ENCODE data around the gene PLAAT5.
"Not testable (repeated sequence)": the region's sequence is repeated elsewhere in the genome, so short reads cannot be mapped to it uniquely, and the experiment has no call there.

The PLAAT5 gene

DNA sequence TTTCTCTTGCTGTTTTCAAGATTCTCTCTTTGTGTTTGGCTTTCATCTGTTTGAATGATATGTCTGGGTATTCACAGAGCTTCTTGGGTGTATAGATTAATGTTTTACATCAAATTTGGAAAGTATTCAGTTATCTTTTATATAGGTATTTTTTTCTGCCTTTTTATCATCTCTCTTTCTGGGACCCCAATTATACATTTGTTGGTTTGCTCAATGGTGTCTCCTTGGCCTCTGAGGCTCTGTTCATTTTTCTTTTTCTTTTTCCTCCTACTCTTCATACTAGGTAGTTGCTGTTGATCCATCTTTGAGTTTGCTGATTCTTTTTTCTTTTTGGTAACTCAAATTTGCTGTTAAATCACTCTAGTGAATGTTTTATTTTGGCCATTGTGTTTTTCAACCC is 14.3 kb downstream of the PLAAT5 start:
- DNase-seq: no peak

DNA sequence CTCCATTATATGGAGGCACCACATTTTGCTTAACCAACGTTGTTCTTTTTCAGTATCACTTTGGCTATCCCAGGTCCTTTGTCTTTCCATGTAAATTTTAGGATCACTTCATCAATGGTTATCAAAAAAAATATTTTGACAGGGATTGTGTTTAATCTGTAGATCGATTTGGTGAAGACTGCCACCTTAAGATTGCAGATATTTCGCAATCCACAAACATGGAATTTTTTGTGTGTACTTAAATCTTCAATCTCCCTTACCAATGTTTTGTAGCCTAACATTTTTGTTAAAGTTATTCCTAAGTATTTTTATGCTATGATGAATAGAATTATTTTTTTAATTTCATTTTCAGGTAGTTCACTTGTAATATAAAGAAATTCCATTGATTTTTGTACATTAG is 18.6 kb downstream of the PLAAT5 start:
- DNase-seq: no peak

DNA sequence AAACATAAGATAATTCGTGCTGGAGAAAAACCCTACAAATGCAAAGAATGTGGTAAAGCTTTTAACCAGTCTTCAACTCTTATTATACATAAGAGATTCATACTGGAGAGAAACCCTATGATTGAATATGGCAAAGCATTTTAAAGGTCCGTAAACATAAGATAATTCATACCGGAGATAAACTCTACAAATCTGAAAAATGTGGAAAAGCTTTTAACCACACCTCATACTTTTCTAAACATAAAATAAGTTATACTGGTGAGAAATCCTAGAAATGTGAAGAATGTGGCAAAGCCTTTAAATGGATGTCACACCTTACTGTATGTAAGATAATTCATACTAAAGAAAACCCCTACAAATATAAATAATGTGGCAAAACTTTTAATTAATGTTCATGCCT is 20.7 kb downstream of the PLAAT5 start:
- no peak for DNase-seq

DNA sequence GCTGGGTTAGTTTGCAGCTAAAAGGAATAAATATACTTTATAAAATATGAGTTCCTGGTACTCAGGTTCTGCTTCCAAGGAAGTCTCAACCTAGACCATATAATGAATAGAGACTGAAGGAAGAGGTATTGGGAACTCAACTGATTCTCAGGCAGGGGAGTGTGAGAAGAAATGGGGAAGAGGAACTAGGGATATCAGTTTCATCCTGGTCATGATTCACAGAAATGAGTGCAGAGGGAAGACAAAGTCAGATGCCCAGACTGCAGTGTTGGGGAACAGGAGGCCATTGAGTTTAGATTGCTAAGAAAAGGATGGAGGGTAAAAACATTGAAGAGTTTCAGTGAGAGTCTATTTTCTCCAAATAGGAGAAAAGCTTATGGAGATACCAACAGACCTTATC is 28.8 kb downstream of the PLAAT5 start:
- DNase-seq: no peak

DNA sequence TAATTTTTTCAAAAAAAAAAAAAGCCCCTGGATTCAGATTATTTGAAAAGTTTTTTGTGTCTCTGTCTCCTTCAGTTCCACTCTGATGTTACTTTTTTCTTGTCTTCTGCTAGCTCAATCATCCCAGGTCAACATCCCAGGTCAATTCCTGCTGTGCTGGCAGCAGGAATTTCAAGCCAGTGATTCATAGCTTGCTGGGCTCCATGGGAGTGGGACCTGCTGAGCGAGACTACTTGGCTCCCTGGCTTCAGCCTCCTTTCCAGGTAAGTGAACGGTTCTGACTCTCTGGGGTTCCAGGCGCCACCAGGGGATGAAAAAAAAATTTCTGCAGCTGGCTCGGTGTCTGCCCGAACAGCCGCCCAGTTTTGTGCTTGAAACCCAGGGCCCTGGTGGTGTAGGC is 31.4 kb downstream of the PLAAT5 start:
- no peak for DNase-seq

DNA sequence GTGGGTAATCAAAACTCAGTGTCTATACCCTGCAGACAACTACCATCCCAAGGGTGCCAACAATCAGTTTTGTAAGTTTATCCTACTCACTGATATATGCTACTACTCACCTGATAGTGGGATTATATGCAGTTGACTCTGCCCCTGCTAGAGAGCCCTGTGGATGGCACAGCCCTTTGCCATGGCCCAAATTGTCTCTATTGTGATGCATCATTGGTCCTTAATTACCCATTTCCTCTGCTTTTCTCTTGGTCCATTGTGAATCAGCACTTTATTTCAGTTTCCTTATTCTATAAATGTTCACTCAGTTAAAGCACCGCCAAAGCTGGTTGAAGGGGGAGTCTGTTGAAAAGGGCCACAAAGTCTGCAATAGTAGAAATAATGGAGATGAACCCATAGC is 42.3 kb downstream of the PLAAT5 start:
- DNase-seq: no peak

DNA sequence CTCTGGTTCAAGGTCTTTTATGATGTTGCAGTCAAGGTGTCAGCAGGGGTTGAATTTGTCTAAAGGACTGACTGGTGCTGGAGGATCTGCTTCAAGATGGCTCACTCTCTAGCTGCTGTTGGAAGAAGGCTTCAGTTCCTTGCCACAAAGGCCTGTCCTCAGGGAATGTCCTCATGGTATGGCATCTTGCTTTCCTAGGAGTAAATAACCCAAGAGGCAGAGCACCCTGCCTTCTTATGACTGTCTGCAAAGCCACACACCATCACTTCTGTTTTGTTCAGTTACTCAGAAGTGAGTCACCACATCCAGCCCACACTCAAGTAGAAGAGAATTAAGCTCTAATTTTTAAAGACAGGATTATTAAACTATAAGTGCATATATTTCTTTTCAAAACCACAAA is 45.2 kb downstream of the PLAAT5 start:
- no peak for DNase-seq

DNA sequence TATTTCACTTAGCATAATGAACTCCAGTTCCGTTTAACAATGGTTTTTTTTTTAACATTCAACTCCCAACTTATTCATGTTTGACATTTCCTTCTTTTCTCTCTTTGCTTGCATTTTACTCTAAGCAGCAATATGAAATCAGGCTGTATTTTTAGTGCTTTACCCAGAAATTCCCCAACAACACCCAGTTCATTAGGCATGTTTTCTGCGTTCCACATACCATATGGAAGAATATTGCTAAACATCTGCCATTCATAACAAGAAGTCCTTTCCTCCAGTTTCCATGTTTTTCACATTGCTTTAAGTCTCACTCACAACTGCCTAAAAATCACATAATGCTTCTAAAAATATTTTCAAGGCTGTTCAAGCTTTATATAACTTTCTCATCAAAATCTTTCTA is 45.8 kb downstream of the PLAAT5 start:
- DNase-seq: peak; percentile 47

DNA sequence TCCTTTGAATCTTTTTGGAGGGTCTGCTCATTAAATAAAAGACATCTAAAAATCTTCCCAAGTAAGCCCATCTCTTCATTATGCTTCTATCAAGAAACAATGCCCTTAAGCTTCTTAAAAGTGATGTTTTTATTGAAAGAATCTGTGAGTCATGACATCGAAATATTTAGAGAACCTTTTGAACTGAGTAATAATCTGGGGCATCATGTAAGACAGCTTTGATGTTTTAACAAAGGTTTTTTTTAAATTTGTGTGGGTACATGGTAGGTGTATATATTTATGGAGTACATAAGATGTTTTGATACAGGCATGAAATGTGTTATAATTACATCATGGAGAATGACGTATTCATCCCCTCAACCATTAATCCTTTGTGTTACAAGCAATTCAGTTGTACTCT is 46.8 kb downstream of the PLAAT5 start:
- no peak for DNase-seq

DNA sequence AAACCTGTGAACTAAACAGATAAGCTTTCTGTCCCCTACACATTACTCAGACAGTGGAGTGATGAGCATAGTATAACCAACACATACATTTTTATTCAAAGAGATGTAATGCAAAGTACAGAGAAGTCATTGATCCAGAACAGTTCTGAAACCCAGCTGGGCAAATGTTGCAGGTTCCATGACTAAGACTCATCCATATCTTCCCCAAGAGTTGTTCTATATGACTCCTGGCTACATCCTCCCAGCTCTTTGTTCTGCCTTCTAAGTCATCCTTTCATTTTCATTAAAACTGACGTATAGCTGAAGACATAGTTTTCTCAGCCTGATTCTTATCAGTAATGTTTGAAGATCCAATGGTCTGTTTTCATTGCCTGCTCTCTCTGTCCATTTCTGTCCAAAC is 47.3 kb downstream of the PLAAT5 start:
- no peak for DNase-seq

DNA sequence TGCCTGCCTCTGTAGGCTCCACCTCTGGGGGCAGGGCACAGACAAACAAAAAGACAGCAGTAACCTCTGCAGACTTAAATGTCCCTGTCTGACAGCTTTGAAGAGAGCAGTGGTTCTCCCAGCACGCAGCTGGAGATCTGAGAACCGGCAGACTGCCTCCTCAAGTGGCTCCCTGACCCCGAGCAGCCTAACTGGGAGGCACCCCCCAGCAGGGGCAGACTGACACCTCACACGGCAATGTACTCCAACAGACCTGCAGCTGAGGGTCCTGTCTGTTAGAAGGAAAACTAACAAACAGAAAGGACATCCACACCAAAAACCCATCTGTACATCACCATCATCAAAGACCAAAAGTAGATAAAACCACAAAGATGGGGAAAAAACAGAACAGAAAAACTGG is 55.1 kb downstream of the PLAAT5 start:
- DNase-seq: not testable (repeated sequence)

DNA sequence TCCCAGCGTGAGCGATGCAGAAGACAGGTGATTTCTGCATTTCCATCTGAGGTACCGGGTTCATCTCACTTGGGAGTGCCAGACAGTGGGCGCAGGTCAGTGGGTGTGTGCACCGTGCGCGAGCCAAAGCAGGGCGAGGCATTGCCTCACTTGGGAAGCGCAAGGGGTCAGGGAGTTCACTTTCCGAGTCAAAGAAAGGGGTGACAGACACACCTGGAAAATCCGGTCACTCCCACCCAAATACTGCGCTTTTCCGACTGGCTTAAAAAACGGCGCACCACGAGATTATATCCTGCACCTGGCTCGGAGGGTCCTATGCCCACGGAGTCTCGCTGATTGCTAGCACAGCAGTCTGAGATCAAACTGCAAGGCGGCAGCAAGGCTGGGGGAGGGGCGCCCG is 55.6 kb downstream of the PLAAT5 start:
- DNase-seq: not testable (repeated sequence)

DNA sequence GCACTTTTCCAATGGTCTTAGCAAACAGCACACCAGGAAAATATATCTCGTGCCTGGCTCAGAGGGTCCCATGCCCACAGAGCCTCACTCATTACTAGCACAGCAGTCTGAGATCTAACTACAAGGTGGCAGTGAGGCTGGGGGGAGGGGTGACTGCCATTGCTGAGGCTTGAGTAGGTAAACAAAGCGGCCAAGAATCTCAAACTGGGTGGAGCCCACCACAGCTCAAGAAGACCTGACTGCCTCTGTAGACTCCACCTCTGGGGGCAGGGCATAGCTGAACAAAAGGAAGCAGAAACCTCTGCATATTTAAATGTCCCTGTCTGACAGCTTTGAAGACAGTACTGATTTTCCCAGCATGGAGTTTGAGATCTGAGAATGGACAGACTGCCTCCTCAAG is 60.2 kb downstream of the PLAAT5 start:
- not testable (repeated sequence) for DNase-seq

DNA sequence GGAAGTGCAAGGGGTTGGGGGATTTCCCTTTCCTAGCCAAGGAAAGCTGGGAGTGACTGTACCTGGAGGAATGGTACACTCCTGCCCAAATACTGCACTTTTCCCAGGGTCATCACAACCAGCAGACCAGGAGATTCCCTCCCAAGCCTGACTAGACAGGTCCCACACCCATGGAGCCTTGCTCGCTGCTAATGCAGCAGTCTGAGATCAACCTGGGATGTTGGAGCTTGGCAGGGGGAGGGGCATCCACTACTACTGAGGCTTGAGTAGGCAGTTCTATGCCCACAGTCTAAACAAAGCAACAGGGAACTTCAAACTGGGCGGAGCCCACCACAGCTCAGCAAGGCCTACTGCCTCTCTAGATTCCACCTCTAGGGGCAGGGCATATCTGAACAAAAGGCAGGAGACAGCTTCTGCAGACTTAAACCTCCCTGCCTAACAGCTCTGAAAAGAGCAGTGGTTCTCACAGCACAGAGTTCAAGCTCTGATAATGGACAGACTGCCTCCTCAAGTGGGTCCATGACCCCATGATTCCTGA is 62.9 kb downstream of the PLAAT5 start:
- no peak for DNase-seq

DNA sequence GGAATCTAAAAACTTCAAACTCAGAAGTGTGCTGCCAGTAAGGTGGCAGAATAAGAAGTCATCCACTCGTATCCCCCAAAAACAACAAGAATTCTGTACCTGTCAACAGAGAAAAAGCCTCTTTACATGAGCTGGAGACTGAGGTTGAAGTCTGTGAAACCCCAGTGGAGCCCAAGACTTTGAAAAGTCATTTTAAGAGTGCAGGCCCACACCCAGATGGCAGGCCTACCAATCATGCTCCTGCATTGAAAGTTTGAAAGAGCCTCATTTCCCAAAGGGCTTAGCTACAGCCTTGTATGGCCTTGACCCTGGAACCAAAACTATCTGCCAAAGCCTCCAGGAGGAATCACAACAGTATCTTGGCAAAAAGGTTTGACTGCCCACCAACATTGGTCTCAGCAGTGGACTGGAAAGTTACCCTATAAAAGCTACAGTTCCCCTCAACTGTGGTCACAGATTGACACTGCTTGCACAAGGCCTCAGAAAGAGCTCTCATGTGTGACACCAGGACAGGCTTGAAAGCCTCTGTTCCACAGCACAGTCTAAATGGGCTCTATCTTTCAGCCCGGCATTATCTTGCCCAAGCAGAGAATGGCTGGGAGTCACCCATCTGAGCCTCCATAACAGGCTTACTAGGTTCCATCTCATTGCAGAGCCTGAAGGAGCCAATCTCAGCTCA is 73.7 kb downstream of the PLAAT5 start:
- no peak for DNase-seq

All from NCI-H2171 treated with DMSO at 0.1 percent for 48 hours (cell line).